PC-3 (cell line): ENCODE data around the gene NEK1. TPM values are rescaled to one million over a fixed set of nuclear protein-coding genes. Genes with fewer than 3 reads are reported as not detected.

Experiments
- ATAC-seq: fragments of 200-7000 bp; cut with Tn5 transposase; 2 replicates; pipeline ENCODE4 v1.9.1; 2020; ENCODE audit warnings: mild to moderate bottlenecking, moderate library complexity
- BruUV-seq: library from RNA; stranded (reverse); fragments of 400-500 nt; replicated peaks from 2 replicates; lab custom pipeline; 2021; lab: Mats Ljungman, UMichigan
- CTCF ChIA-PET: fragments of 300-600 bp; sonication (Branson Sonifier 250); formaldehyde crosslinking; loops from one replicate; lab custom pipeline; 2022; ENCODE audit warnings: antibody characterized with exemption; lab: Charles Lee
- POLR2A ChIA-PET: fragments of 300-600 bp; sonication (Branson Sonifier 250); formaldehyde crosslinking; loops from one replicate; lab custom pipeline; 2022; ENCODE audit warnings: antibody characterized with exemption; ENCODE audit not compliant: unreplicated experiment; lab: Charles Lee
- DNase-seq: peaks from one replicate; pipeline ENCODE4 v3.0.0-alpha.2; 2015
- H2AFZ ChIP-seq: fragments of 300-600 bp; sonication (generic); 2 replicates; pipeline ENCODE4 v1.6.0; 2016; ENCODE audit warnings: antibody characterized with exemption, low read length
- H3F3A ChIP-seq: fragments of 300-600 bp; sonication (generic); one replicate; pipeline ENCODE4 v1.6.0; 2017; ENCODE audit warnings: antibody characterized with exemption, low read length, control low read depth, mild to moderate bottlenecking; ENCODE audit not compliant: unreplicated experiment
- H3K27ac ChIP-seq: fragments of 300-600 bp; sonication (generic); 2 replicates; pipeline ENCODE4 v1.5.1; 2016; ENCODE audit warnings: mild to moderate bottlenecking, low read length
- H3K27me3 ChIP-seq: fragments of 300-600 bp; sonication (generic); 2 replicates; pipeline ENCODE4 v1.6.1; 2016; ENCODE audit warnings: low read length, mixed read lengths
- H3K36me3 ChIP-seq: fragments of 300-600 bp; sonication (generic); 2 replicates; pipeline ENCODE4 v1.6.1; 2016; ENCODE audit warnings: low read depth, mixed run types, low read length, mixed read lengths
- H3K4me1 ChIP-seq: fragments of 300-600 bp; sonication (generic); 2 replicates; pipeline ENCODE4 v1.5.1; 2016; ENCODE audit warnings: low read length; ENCODE audit not compliant: insufficient read depth
- H3K4me2 ChIP-seq: fragments of 300-600 bp; sonication (generic); 2 replicates; pipeline ENCODE4 v1.6.0; 2016; ENCODE audit warnings: low read length
- H3K4me3 ChIP-seq: fragments of 300-600 bp; sonication (generic); 2 replicates; pipeline ENCODE4 v1.5.1; 2016; ENCODE audit warnings: mild to moderate bottlenecking, low read length, mixed read lengths
- H3K79me2 ChIP-seq: fragments of 300-600 bp; sonication (generic); 2 replicates; pipeline ENCODE4 v1.6.1; 2017; ENCODE audit warnings: low read length, mixed read lengths
- H3K9ac ChIP-seq: fragments of 300-600 bp; sonication (generic); 2 replicates; pipeline ENCODE4 v1.6.0; 2016; ENCODE audit warnings: mild to moderate bottlenecking, low read length
- H3K9me2 ChIP-seq: fragments of 300-600 bp; sonication (generic); replicated peaks from 2 replicates; pipeline ENCODE4 v1.6.1; 2016; ENCODE audit warnings: mixed run types, low read length, mixed read lengths
- H3K9me3 ChIP-seq: fragments of 300-600 bp; sonication (generic); 2 replicates; pipeline ENCODE4 v1.6.1; 2016; ENCODE audit warnings: low read length, mixed read lengths
- H4K20me1 ChIP-seq: fragments of 300-600 bp; sonication (generic); 2 replicates; pipeline ENCODE4 v1.6.1; 2016; ENCODE audit warnings: low read length, mixed read lengths
- EZH2 ChIP-seq: fragments of 300-600 bp; sonication (generic); IDR thresholded peaks from one replicate; pipeline ENCODE4 v1.6.1; 2017; ENCODE audit warnings: antibody characterized with exemption, mild to moderate bottlenecking, low read length; ENCODE audit not compliant: unreplicated experiment
- EZH2phosphoT487 ChIP-seq: fragments of 300-600 bp; sonication (generic); IDR thresholded peaks from 2 replicates; pipeline ENCODE4 v1.6.1; 2018; ENCODE audit warnings: mild to moderate bottlenecking, antibody characterized with exemption, low read length, borderline replicate concordance
- intact Hi-C: fragments of 100-400 bp; cut with micrococcal nuclease; formaldehyde crosslinking; loops from 2 replicates; pipeline ENCODE4 v1.9.0; 2023
- total RNA-seq: library from RNA; depleted of rRNA; stranded (reverse); fragments of >200 nt; gene quantifications from 2 replicates; pipeline ENCODE4 v1.2.3, GENCODE V29; 2014
- TF ChIP-seq, protein P1 (sequence below): fragments of 300-600 bp; sonication (generic); conservative IDR thresholded peaks from 2 replicates; pipeline ENCODE4 v1.5.1; 2017; ENCODE audit warnings: antibody characterized with exemption, low read depth, mild to moderate bottlenecking, low read length

Gene NEK1
- total RNA-seq, 1 experiment from 2014 or later: 4.3 TPM

DNA sequence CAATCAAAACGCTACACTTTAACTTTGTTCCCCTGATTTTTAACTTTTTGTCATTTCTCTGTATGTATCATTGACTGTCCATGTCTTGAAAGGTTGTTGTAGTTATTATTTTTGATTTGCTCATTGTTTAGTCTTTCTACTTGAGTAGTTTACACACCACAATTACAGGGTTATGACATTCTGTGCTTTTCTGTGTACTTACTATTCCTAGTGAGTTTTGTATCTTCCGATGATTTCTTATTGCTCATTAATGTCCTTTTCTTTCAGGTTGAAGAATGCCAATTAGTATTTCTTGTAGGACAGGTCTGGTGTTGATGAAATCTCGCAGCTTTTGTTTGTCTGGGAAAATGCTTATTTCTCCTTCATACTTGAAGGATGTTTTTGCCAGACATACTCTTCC is 252.4 kb downstream of the NEK1 start:
- no peak overlapping the region for H2AFZ ChIP-seq
- no peaks in the 10 kb centered on the region for H4K20me1 ChIP-seq
- H3K4me2 ChIP-seq: no peak overlapping the region
- H3K9ac ChIP-seq: no peak overlapping the region
- ChIA-PET CTCF (no interaction called here), POLR2A (no interaction called here)
- no peaks in the 10 kb centered on the region for H3K36me3 ChIP-seq
- no peak overlapping the region for H3K4me3 ChIP-seq
- H3K9me3 ChIP-seq: no peaks in the 10 kb centered on the region
- DNase-seq (no peak), ATAC-seq (no peak)
- no TSS peak for BruUV-seq
- TF ChIP-seq, protein P1, sequence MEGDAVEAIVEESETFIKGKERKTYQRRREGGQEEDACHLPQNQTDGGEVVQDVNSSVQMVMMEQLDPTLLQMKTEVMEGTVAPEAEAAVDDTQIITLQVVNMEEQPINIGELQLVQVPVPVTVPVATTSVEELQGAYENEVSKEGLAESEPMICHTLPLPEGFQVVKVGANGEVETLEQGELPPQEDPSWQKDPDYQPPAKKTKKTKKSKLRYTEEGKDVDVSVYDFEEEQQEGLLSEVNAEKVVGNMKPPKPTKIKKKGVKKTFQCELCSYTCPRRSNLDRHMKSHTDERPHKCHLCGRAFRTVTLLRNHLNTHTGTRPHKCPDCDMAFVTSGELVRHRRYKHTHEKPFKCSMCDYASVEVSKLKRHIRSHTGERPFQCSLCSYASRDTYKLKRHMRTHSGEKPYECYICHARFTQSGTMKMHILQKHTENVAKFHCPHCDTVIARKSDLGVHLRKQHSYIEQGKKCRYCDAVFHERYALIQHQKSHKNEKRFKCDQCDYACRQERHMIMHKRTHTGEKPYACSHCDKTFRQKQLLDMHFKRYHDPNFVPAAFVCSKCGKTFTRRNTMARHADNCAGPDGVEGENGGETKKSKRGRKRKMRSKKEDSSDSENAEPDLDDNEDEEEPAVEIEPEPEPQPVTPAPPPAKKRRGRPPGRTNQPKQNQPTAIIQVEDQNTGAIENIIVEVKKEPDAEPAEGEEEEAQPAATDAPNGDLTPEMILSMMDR: no peak
- TF ChIP-seq EZH2phosphoT487 (no peak), EZH2 (no peak)
- no peaks in the 10 kb centered on the region for H3F3A ChIP-seq
- H3K27ac ChIP-seq: no peak overlapping the region
- no peaks in the 10 kb centered on the region for H3K79me2 ChIP-seq
- no peaks in the 10 kb centered on the region for H3K9me2 ChIP-seq
- H3K4me1 ChIP-seq: peaks cover 12% of the 10 kb centered on the region
- intact Hi-C loops: no loop called here
- H3K27me3 ChIP-seq: no peaks in the 10 kb centered on the region

DNA sequence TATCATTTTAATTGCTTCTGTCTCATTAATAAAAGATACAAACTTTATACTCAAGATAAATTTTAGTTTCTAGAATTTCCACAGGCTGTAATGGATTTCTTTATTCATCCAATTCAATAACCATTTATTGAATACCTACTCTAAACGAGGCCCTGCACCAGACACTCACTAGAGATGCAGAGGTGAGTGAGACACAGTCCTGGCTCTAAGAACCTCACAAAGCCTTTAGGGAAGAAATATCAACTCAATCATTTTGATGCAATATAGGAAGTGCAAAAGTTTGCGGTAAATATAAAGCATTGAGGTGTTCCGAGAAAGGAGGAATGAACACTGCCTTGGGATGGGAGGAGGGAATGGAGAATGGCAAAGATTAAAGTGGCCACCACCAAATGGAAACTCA is 260.0 kb downstream of the NEK1 start:
- no peak overlapping the region for H3K27ac ChIP-seq
- no peak overlapping the region for H3K4me2 ChIP-seq
- no peaks in the 10 kb centered on the region for H3K9me3 ChIP-seq
- no peaks in the 10 kb centered on the region for H4K20me1 ChIP-seq
- ATAC-seq (no peak), DNase-seq (no peak)
- H3K79me2 ChIP-seq: no peaks in the 10 kb centered on the region
- no peaks in the 10 kb centered on the region for H3K36me3 ChIP-seq
- TF ChIP-seq, protein P1: no peak
- TF ChIP-seq EZH2: no peak
- no peak for TF ChIP-seq EZH2phosphoT487
- no peak overlapping the region for H3K4me3 ChIP-seq
- intact Hi-C loops: no loop called here
- no peak overlapping the region for H2AFZ ChIP-seq
- no peaks in the 10 kb centered on the region for H3K4me1 ChIP-seq
- H3K9me2 ChIP-seq: no peaks in the 10 kb centered on the region
- CTCF ChIA-PET: no interaction called here
- no peaks in the 10 kb centered on the region for H3K27me3 ChIP-seq
- BruUV-seq: no TSS peak
- H3K9ac ChIP-seq: no peak overlapping the region
- POLR2A ChIA-PET: no interaction called here
- no peaks in the 10 kb centered on the region for H3F3A ChIP-seq

DNA sequence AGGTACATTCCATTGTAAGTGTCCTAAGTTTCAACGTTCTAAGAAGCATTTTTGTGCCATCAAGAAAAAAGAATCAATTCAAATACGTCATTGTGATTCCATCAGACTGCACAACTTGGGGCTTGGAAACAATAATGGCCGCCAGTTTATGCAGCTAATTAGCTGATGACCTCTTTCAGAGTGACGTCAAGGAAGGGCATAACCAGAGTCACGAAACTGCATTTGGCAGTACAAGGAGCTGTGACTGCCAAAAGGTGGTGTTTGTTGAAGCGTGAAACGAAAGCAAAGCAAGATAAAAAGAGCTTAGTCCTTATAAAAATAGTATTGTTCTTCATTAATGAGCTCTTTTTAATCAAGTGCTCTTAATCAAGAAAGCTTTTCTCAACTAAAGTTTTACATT is 260.5 kb downstream of the NEK1 start:
- intact Hi-C loops: no loop called here
- BruUV-seq: no TSS peak
- no peaks in the 10 kb centered on the region for H3K27me3 ChIP-seq
- no peak for DNase-seq
- TF ChIP-seq EZH2phosphoT487: no peak
- TF ChIP-seq, protein P1: no peak
- no peak overlapping the region for H3K9ac ChIP-seq
- H3K4me3 ChIP-seq: no peak overlapping the region
- no peak for ATAC-seq
- ChIA-PET POLR2A (no interaction called here), CTCF (no interaction called here)
- H4K20me1 ChIP-seq: no peaks in the 10 kb centered on the region
- H3F3A ChIP-seq: no peaks in the 10 kb centered on the region
- no peaks in the 10 kb centered on the region for H3K36me3 ChIP-seq
- H3K27ac ChIP-seq: no peak overlapping the region
- no peak overlapping the region for H2AFZ ChIP-seq
- H3K9me2 ChIP-seq: no peaks in the 10 kb centered on the region
- no peak overlapping the region for H3K4me2 ChIP-seq
- H3K4me1 ChIP-seq: no peaks in the 10 kb centered on the region
- no peaks in the 10 kb centered on the region for H3K9me3 ChIP-seq
- H3K79me2 ChIP-seq: no peaks in the 10 kb centered on the region
